GM12874 (cell line): ENCODE data around the gene SLC36A3.

Experiments
- TF ChIP-seq, protein P1 (sequence below): IDR thresholded peaks from 2 replicates; pipeline ENCODE4 v1.5.1; 2011; ENCODE audit warnings: low read depth, mild to moderate bottlenecking, control low read depth, low read length, moderate library complexity; ENCODE audit not compliant: insufficient read depth

Gene SLC36A3

DNA sequence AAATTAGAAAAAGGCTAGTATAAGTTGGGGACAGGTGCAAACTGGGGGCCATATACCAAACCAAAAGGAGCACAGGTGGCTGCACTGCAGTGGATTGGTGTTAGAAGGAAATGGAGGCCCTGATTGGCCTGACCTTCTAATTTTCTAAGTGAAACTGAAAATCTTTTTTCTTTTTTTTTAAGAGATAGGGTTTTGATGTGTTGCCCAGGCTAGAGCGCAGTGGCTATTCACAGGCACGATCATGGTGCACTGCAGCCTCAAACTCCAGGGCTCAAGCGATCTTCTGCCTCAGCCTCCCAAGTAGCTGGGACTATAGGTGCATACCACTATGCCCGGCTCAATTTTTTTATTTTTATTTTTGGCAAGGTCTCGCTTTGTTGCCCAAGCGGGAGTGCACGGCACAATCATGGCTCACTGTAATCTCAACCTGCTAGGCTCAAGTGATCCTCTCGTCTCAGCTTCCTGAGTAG is 69.9 kb downstream of the SLC36A3 start:
- TF ChIP-seq, protein P1, sequence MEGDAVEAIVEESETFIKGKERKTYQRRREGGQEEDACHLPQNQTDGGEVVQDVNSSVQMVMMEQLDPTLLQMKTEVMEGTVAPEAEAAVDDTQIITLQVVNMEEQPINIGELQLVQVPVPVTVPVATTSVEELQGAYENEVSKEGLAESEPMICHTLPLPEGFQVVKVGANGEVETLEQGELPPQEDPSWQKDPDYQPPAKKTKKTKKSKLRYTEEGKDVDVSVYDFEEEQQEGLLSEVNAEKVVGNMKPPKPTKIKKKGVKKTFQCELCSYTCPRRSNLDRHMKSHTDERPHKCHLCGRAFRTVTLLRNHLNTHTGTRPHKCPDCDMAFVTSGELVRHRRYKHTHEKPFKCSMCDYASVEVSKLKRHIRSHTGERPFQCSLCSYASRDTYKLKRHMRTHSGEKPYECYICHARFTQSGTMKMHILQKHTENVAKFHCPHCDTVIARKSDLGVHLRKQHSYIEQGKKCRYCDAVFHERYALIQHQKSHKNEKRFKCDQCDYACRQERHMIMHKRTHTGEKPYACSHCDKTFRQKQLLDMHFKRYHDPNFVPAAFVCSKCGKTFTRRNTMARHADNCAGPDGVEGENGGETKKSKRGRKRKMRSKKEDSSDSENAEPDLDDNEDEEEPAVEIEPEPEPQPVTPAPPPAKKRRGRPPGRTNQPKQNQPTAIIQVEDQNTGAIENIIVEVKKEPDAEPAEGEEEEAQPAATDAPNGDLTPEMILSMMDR = no peak

DNA sequence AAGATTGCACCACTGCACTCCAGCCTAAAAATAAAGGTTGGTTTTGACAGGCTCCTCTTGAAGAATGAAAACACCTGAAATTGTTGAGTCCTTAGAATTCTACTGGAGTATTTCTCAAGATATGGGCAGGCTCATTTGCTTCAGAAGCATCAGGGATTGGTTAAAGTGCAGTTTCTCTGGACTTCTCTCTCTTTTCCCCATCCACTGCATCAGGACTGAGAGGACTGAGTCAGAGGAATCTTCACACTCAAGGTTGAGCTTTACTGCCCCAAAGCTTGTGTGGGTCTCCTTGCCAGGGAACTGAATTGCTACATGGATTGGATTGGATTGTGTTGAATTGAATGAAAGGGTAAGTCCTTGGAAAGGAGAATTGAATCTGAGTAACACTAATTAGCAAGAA is 72.2 kb downstream of the SLC36A3 start:
- TF ChIP-seq, protein P1 = no peak

DNA sequence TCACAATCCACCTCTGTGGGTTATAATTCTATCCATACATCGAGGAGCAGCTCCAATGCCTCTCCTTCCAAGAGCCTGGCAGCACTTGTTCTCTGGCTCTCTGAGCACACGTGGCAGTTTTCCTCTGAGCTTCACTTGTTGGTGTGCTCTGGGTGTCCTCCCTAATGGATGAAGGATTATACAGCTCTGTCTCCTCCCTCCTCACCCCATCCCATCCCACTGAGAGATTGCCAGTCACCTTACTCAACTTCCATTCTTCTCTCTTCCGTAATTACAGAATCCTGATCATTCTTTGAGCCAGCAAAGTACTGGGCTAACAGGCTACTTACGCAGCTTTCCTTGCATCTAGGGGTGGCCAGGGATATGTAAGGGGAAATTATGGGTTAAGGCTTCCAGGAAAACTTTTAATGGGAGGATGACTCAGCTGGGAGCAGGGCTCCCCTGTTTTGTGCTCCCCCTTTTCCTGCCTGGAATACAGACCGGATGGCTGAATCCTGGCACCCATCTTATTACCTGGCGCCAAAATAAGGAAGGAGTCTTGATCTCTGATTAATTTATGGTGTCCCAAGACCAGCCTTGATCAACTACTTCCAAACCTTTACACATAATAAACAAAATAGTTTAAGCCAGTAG is 73.4 kb downstream of the SLC36A3 start:
- TF ChIP-seq, protein P1 = no peak

GRCh38 chr5:151228986-151229385 is 74.6 kb downstream of the SLC36A3 start:
- TF ChIP-seq, protein P1 = no peak

DNA sequence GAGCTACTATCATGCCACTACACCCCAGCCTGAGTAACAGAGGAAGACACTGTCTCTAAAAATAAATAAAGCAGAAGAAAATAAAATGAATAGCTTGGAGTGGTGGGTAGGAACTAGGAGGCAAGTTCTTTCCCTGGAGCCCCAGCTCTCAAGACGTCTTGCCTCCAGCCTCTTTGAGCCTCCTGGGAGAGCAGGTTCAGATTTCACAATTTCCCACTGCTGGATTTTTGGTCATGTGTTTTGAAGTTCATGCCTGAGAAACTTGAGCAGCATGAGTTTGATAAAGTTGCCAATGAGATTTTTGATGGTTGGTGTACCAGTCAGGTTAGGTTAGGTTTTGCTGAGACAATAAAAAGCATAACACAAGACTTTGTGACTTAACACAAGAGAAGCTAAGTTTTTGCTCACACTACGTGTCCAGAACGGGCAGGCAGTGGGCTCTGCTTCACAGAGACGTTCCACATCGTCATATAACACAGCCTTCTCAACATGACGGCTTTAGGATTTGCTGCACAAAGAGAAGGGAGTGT is 75.6 kb downstream of the SLC36A3 start:
- TF ChIP-seq, protein P1 = no peak
